ENCODE measurements around the gene ASTL.

ASTL gene

DNA sequence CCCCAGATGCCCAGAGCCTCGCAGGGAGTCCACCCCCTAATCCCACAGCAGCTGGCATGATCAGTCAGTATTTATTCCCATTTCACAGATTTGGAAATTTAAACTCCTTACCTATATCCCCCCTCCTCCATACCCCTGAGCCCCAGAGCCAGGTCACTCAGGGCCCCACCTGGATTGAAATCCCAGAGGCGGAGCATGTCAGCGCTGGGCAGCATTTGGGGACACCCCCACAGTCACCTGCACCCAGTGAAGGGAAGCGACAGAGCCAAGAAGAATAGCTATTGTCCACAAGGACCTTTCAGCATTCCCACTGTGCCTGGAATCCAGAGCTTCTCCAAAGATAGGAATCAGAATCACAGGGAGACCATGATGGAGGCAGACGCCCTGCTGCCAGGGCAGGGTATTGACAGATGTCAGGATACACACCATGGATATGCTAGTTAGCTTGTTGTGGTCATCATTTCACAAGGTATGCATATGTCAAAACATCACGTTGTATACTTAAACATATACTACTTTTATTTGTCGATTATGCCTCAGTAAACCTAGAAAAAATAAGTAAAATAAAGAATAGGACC, 968 bp upstream of the ASTL start:
- Histone ChIP-seq H3K27me3 (peaks cover 3% of the 10 kb centered on the region), H3K9me3 (no peaks in the 10 kb centered on the region), H3K36me3 (no peaks in the 10 kb centered on the region), H3K4me3 (ENCODE audit: low read depth in 1 of 2, low read length in 1 of 2) (no peak overlapping the region), H3K4me1 (ENCODE audit: control insufficient read depth in 1 of 2, insufficient read depth in 1 of 2, low read depth in 1 of 2, low read length in 1 of 2) (peaks cover 2 to 3% of the 10 kb centered on the region in 2 experiments), H3K27ac (no peak overlapping the region)
- TF ChIP-seq, protein P1, sequence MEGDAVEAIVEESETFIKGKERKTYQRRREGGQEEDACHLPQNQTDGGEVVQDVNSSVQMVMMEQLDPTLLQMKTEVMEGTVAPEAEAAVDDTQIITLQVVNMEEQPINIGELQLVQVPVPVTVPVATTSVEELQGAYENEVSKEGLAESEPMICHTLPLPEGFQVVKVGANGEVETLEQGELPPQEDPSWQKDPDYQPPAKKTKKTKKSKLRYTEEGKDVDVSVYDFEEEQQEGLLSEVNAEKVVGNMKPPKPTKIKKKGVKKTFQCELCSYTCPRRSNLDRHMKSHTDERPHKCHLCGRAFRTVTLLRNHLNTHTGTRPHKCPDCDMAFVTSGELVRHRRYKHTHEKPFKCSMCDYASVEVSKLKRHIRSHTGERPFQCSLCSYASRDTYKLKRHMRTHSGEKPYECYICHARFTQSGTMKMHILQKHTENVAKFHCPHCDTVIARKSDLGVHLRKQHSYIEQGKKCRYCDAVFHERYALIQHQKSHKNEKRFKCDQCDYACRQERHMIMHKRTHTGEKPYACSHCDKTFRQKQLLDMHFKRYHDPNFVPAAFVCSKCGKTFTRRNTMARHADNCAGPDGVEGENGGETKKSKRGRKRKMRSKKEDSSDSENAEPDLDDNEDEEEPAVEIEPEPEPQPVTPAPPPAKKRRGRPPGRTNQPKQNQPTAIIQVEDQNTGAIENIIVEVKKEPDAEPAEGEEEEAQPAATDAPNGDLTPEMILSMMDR (IDR thresholded peaks at IDR 0.05) = no peak

DNA sequence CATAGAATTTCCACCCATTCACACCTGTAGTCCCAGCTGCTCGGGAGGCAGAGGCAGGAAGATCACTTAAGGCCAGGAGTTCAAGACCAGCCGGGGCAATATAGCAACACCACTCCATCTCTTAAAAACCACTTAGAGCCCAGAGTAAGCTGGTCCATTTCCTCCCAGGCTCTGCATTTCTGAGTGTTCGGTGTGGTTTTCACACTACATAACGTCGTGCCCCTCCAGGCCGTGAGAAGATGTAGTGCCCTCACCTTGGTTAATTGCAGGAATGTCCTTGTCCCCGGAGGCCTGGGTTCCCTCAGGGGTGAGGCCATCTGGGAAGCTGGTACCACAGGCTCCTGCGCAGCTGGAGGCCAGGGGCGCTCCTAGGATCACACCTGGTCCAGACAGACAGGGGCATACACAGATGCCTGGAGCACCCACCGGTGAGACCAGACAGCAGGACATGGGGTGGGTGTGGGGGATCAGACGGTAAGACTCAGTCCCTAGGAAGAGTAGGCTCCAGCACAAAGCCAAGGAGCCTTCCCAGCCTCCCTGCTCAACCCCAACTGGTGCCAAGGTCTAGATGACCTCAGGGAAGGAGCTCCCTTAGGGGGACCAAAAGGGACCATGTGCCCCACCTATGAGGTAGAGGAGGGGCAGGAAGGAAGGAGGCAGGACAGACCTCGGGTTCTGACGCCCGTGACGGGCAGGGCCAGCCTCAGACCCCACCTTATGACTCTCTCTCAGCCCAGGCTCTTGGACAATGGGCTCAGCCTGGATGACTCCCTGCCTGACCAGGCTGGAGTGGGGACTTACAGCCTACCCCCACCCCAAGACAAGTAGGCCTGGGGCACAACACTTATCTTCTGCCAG, 752 bp downstream of the ASTL start:
- no peaks in the 10 kb centered on the region for H3K27me3 ChIP-seq
- H3K9me3 ChIP-seq = no peaks in the 10 kb centered on the region
- H3K4me3 ChIP-seq (ENCODE audit: low read depth in 1 of 2, low read length in 1 of 2) = no peak overlapping the region
- TF ChIP-seq, protein P1 (IDR thresholded peaks at IDR 0.05) = no peak
- no peak overlapping the region for H3K27ac ChIP-seq
- H3K36me3 ChIP-seq = no peaks in the 10 kb centered on the region
- no peaks in the 10 kb centered on the region for H3K4me1 ChIP-seq (ENCODE audit: control insufficient read depth in 1 of 2, insufficient read depth in 1 of 2, low read depth in 1 of 2, low read length in 1 of 2)

DNA sequence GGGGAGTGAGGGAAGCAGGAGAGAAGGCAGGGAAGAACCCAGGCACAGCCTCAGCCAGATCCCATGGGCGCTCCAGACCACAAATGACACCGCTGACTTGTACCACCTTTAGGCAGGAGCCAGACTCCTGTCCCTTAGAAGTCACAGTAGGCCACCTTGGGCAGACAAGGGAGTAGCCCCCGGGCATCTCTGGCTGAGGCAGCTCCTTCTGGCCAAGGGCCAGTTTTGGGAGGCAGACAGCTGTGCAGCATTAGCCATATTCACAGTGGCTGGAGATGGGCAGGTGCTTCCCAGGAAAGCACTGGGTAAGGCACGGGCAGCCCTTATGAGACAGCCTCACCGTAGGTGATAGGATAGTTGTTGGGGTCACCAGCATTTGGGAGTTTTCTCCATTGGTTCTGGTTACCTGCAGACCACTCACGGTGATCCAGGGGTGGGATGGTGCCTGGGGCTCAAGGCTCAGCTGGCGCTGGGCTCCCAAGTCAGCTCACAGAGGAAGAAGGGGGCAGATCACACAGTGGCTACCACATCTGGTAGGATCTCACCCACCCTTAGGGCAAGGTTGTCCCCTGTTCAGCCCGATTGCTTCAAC, 2.1 kb downstream of the ASTL start:
- TF ChIP-seq, protein P1 (IDR thresholded peaks at IDR 0.05) = no peak
- no peak overlapping the region for H3K27ac ChIP-seq
- H3K4me3 ChIP-seq (ENCODE audit: low read depth in 1 of 2, low read length in 1 of 2) = no peak overlapping the region
- H3K27me3 ChIP-seq = no peaks in the 10 kb centered on the region
- no peaks in the 10 kb centered on the region for H3K36me3 ChIP-seq
- H3K4me1 ChIP-seq (ENCODE audit: control insufficient read depth in 1 of 2, insufficient read depth in 1 of 2, low read depth in 1 of 2, low read length in 1 of 2) = no peaks in the 10 kb centered on the region
- no peaks in the 10 kb centered on the region for H3K9me3 ChIP-seq

- TF ChIP-seq, protein P1 (IDR thresholded peaks at IDR 0.05) = no peak
- no peak overlapping the region for H3K27ac ChIP-seq
- H3K27me3 ChIP-seq = no peaks in the 10 kb centered on the region
- H3K9me3 ChIP-seq = no peaks in the 10 kb centered on the region
- H3K36me3 ChIP-seq = no peaks in the 10 kb centered on the region
- no peaks in the 10 kb centered on the region for H3K4me1 ChIP-seq (ENCODE audit: control insufficient read depth in 1 of 2, insufficient read depth in 1 of 2, low read depth in 1 of 2, low read length in 1 of 2)
- no peak overlapping the region for H3K4me3 ChIP-seq (ENCODE audit: low read depth in 1 of 2, low read length in 1 of 2)
Measured at GRCh38 chr2:96135621-96136020, 2.7 kb downstream of the ASTL start.

DNA sequence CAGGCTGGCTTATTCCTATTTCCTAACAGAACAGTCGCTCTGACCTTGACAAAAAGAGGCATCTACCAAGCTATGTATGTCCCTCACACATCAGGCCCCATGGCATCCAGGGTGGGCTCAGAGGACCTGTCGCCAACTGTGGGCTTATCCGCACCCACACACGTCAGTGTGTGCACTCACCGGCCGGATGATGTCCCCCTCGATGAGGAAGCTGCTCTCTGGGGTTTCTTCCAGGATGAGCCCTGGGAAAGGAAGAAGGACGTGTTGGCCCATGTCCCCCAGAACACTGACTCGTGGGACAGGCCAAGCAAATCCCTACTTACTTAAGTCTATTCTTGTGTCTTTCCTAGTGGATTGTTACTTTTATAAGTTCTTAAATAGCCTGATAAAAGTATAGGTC, 3.1 kb downstream of the ASTL start:
- Histone ChIP-seq H3K27ac (no peak overlapping the region), H3K9me3 (no peaks in the 10 kb centered on the region), H3K4me1 (ENCODE audit: control insufficient read depth in 1 of 2, insufficient read depth in 1 of 2, low read depth in 1 of 2, low read length in 1 of 2) (no peaks in the 10 kb centered on the region), H3K27me3 (no peaks in the 10 kb centered on the region), H3K4me3 (ENCODE audit: low read depth in 1 of 2, low read length in 1 of 2) (no peak overlapping the region), H3K36me3 (no peaks in the 10 kb centered on the region)
- TF ChIP-seq, protein P1 (IDR thresholded peaks at IDR 0.05) = no peak

All from neutrophil (primary cell).